Epithelial cell of umbilical artery (primary cell): ENCODE results near the gene PCF11. TPM values are rescaled to one million over a fixed set of nuclear protein-coding genes. Genes with fewer than 3 reads are reported as not detected.

Experiments used
- total RNA-seq: library from RNA; depleted of rRNA; stranded (reverse); fragments of >200 nt; gene quantifications from 2 replicates; pipeline ENCODE4 v1.2.3, GENCODE V29; 2014

The PCF11 gene
- total RNA-seq: 26.3 and 45.9 TPM in 2 replicates

GRCh38 chr11:83156996-83157593 lies at the start of gene PCF11:
Gene PCF11, plus strand, starts transcription at chr11:83157131. Its CDS starts 309 bp downstream, at chr11:83157440.

GRCh38 chr11:83193315-83194280 lies 36.7 kb downstream of the PCF11 start, which contains the start of gene ANKRD42:
Gene ANKRD42, plus strand, starts transcription at chr11:83193712. Its CDS starts 959 bp downstream, at chr11:83194671.

Other genes with a start within 250 kb of the PCF11 start
- gene RAB30, start 85.2 kb upstream of the PCF11 start, total RNA-seq: 4.5 and 14.6 TPM in 2 replicates
- gene ANKRD42, start 36.6 kb downstream of the PCF11 start, total RNA-seq: 4.2 and 8.8 TPM in 2 replicates
- gene CCDC90B, start 129.2 kb downstream of the PCF11 start, total RNA-seq: 69.2 and 76.0 TPM in 2 replicates